Bronchial epithelial cell (primary cell): ENCODE measurements around the gene TSPAN17. TPM values are rescaled to one million over a fixed set of nuclear protein-coding genes. Genes with fewer than 3 reads are reported as not detected.

Experiments
- DNase-seq: peaks from one replicate; pipeline ENCODE4 v3.0.0-alpha.2; 2010; ENCODE audit warnings: low read depth
- FAIRE-seq: peaks from 2 replicates; lab custom pipeline; 2011; peaks lifted over from hg19 to GRCh38; lab: Jason Lieb, UNC
- H3K27me3 ChIP-seq: 2 replicates; pipeline ENCODE4 v1.5.1; 2011; ENCODE audit warnings: low read length; ENCODE audit not compliant: control insufficient read depth, insufficient read depth
- H3K36me3 ChIP-seq: 2 replicates; pipeline ENCODE4 v1.5.1; 2011; ENCODE audit warnings: low read length; ENCODE audit not compliant: control insufficient read depth, insufficient read depth
- H3K4me3 ChIP-seq: 2 replicates; pipeline ENCODE4 v1.5.1; 2011; ENCODE audit warnings: mild to moderate bottlenecking, low read depth, low read length, control low read depth
- total RNA-seq: library from RNA; depleted of rRNA; stranded (reverse); fragments of >200 nt; gene quantifications from 2 replicates; pipeline ENCODE4 v1.2.1, GENCODE V29; 2014
- TF ChIP-seq, protein P1 (sequence below): IDR thresholded peaks from 2 replicates; pipeline ENCODE4 v1.5.1; 2011; ENCODE audit warnings: mild to moderate bottlenecking, moderate library complexity, low read length, control low read depth, inconsistent platforms; ENCODE audit not compliant: insufficient read depth, severe bottlenecking

TSPAN17 gene
- total RNA-seq, 1 donor from 2014 or later: 46.3 TPM

DNA sequence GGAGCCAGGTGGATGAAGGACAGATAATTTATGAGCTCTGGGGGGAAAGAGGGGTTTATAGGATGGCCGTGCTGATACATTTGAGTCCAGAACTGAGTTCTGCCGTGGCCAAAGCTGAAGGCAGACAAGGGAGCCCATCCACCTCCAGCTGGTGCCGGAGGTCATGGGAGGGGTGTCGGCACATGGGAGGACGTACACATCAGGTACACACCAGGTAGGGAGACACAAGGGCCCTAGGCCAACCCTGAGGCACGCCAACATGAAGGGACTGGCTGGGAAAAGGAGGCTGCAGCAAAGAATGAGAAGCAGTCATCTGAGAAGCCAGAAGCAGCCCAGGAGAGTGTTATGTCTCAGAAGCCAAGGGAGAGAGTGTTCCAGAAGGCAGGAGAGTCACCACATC lies 35.3 kb upstream of the TSPAN17 start:
- FAIRE-seq (no peak), DNase-seq (no peak)
- no peaks in the 10 kb centered on the region for H3K36me3 ChIP-seq
- H3K27me3 ChIP-seq: peaks cover 1% of the 10 kb centered on the region
- H3K4me3 ChIP-seq: no peak overlapping the region
- TF ChIP-seq, protein P1, sequence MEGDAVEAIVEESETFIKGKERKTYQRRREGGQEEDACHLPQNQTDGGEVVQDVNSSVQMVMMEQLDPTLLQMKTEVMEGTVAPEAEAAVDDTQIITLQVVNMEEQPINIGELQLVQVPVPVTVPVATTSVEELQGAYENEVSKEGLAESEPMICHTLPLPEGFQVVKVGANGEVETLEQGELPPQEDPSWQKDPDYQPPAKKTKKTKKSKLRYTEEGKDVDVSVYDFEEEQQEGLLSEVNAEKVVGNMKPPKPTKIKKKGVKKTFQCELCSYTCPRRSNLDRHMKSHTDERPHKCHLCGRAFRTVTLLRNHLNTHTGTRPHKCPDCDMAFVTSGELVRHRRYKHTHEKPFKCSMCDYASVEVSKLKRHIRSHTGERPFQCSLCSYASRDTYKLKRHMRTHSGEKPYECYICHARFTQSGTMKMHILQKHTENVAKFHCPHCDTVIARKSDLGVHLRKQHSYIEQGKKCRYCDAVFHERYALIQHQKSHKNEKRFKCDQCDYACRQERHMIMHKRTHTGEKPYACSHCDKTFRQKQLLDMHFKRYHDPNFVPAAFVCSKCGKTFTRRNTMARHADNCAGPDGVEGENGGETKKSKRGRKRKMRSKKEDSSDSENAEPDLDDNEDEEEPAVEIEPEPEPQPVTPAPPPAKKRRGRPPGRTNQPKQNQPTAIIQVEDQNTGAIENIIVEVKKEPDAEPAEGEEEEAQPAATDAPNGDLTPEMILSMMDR: no peak

DNA sequence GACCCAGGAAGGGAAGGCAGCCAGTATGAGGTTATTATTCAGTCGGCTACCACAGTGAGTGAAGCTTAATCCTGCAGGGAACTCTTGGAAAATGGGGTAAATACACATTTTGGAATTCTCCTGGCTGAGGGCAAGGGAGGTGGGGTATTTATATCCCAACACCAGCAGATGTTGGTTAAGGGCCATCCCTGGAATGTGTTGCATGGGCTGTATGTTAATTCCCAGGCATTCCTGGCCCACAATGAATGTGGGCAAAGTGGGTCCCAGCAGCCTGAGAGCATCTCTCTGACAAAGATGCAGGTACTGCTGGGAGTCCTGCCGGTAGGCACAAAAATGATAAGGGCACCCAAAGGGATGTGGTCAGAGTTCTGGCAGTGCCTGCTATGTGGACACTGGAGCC lies 34.4 kb upstream of the TSPAN17 start:
- Histone ChIP-seq H3K36me3 (no peaks in the 10 kb centered on the region), H3K27me3 (peaks cover 4% of the 10 kb centered on the region), H3K4me3 (no peak overlapping the region)
- TF ChIP-seq, protein P1: no peak
- DNase-seq (no peak), FAIRE-seq (no peak)

DNA sequence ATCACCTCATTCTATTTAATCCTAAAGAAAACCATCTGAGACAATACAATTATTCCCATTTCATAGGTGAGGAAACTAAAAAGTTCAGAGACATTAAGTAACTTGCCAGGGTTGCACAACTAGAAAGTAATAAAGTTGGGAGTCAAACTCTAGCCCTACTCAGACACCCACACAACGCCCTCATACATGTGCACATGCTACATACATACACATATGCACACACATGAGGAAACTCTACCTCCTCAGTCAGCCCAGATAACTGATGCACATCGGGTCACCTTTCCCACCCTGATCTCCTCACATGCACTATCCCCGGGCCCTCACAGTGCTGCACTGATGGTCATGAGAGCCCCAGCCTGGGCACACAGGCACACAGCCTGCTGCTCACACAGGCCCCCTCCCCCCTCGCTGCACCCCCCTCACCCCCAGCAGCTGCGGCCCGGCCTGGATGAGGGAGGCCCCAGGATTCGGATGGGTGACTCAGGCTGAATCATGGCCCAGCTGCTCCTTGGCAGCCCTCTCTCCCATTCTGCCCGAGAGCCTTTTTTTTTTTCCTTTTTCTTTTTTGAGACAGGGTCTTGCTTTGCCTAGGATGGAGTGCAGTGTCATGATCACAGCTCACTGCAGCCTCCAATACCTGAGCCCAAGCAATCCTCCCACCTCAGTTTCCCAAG lies 32.3 kb upstream of the TSPAN17 start:
- TF ChIP-seq, protein P1: no peak
- peaks cover 14% of the 10 kb centered on the region for H3K27me3 ChIP-seq
- DNase-seq (peak; percentile 73), FAIRE-seq (no peak)
- no peak overlapping the region for H3K4me3 ChIP-seq
- H3K36me3 ChIP-seq: no peaks in the 10 kb centered on the region

DNA sequence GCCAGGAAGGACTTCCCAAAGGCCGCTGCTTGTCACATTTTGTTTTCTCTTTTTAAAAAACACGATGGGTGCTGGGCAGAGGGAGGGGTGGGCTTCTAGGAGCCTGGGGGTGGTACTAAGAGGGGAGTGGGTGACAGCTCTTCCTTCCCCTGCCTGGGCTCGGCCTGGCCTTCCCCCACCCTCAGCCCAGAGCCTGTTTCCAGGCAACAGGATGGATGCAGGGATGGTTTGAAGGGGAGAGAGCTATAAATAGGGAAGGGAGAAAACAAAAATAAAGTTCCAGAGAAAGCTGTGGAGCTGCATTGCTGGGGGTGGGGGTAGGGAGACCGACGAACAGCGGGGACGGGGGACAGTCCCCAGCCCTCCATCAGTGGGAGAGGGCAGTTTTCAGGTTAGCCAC lies 30.8 kb upstream of the TSPAN17 start:
- no peak for DNase-seq
- FAIRE-seq: no peak
- Histone ChIP-seq H3K27me3 (peaks cover 23% of the 10 kb centered on the region), H3K36me3 (no peaks in the 10 kb centered on the region), H3K4me3 (no peak overlapping the region)
- TF ChIP-seq, protein P1: no peak

DNA sequence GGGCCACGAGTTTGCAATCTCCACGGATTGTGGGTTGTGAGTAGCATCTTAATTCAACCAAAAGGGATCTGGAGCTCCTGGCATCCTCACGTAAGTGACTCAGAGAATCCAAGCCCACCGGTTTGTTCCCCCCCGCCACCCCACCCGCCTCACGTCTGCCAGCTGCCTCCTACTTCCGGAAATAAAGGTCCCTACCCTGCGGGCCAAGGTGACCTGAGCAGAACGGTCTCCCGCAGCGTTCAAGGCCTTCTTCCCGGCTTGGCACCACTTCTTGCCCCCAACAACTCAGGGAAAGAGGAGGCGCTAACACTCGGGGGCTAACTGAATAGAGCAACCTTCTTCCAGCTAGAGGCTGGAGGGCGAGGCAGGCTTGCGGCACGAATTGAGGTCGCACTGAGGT lies 28.5 kb upstream of the TSPAN17 start:
- Histone ChIP-seq H3K27me3 (peaks cover 23% of the 10 kb centered on the region), H3K36me3 (no peaks in the 10 kb centered on the region), H3K4me3 (no peak overlapping the region)
- TF ChIP-seq, protein P1: no peak
- FAIRE-seq: no peak
- no peak for DNase-seq

DNA sequence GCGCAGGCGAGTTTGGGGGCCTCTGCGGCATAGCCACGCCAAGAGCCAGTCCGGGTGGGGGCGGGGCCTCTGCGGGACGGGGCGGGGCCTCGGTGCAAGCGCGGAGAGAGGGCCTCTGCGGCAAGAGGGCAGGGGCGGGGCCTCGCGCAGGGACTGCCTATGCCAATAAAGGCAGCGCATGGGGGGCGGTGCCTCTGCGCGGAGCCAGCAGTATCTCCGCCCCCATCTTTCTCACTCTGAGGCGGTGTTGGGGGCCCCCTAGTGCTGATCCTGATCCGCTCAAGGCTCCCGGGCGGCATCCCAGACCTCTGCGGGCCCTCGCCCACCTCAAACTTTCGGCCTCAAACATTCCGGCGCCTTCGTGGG lies 28.1 kb upstream of the TSPAN17 start:
- Histone ChIP-seq H3K36me3 (no peaks in the 10 kb centered on the region), H3K4me3 (no peak overlapping the region), H3K27me3 (peaks cover 23% of the 10 kb centered on the region)
- DNase-seq (peak; percentile 61), FAIRE-seq (no peak)
- TF ChIP-seq, protein P1: peak; percentile 38
